GM21825 (cell line): Measurements from ENCODE around the gene MRPL42.
"Not testable (repeated sequence)": the region's sequence is repeated elsewhere in the genome, so short reads cannot be mapped to it uniquely, and the experiment has no call there.

Experiments used
- ATAC-seq: cut with Tn5 transposase; IDR thresholded peaks from one replicate; pipeline ENCODE4 v1.9.1; 2021; ENCODE audit warnings: mild to moderate bottlenecking, moderate library complexity; ENCODE audit not compliant: unreplicated experiment

MRPL42 gene

DNA sequence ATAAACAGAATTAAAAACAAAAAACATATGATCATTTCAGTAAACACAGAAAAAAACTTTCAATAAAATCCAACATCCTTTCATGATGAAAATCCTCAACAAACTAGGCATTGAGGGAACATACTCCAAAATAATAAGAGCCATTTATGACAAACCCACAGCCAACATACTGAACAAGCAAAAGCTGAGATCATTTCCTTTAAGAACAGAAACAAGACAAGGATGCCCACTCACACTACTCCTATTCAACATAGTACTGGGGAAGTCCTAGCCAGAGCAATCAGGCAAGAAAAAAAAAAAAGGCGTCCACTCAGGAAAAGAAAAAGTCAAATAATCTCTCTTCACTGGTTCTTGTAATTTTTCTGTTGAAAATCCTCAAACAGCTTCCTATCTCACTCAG lies 30.1 kb downstream of the MRPL42 start:
- ATAC-seq, result no peak

DNA sequence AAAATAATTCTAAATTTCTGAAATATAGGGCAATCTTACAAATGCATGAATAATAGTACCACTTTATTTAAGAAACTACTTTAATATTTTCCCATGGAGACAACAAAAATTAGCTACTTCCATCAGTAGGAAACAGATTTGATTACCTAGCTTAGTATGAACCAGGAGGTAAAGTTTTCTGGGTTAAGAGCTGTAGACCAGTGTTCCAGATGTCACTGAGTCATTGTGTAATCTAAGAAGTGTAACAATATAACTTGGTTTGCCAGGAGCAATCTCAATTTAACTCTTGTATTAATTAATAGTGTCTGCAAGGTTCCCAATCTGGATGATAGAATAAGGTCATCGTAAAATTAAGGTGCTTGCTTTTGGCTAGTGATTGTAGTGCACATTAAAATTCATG lies 31.5 kb downstream of the MRPL42 start:
- not testable (repeated sequence) for ATAC-seq

GRCh38 chr12:93500201-93500600 lies 32.9 kb downstream of the MRPL42 start:
- no peak for ATAC-seq

- no peak for ATAC-seq
These were observed 33.4 kb downstream of the MRPL42 start for GRCh38 chr12:93500667-93501066.

DNA sequence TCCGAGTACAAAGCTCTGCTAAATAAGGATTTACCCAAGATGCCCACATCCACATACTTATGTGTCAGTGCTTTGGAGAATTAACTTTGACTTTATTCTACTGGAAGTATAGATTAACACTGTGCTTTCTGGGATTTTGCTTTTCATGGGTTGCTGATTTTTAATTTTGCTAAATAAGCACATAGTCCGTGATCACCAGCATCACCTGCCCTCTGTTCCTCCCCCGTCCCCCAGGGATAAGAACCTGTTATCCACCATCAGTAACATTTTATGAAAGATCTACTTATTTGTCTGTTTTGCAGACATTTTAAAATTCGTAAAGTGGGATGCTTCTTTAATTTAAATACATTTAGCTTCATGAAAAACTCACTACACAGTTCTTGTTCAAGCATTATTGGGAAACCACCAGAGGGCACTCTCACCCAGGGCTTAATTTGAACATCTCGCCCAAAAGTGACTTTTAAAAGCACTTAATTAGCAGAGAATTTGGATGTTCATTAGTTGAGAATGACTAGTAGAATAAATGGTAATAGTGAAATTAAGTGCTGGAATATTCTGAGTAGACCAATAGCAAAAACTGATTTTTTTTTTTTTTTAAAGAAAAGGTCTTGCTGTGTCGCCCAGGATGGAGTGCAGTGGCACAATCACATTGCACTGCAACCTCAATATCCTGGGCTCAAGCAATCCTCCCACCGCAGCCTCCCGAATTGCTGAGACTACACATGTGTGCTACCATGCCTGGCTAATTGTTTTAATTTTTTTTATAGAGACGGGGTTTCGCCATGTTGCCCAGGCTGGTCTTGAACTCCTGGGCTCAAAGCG lies 35.7 kb downstream of the MRPL42 start:
- ATAC-seq, result no peak

- no peak for ATAC-seq
These were observed 39.9 kb downstream of the MRPL42 start for GRCh38 chr12:93507165-93507564.

DNA sequence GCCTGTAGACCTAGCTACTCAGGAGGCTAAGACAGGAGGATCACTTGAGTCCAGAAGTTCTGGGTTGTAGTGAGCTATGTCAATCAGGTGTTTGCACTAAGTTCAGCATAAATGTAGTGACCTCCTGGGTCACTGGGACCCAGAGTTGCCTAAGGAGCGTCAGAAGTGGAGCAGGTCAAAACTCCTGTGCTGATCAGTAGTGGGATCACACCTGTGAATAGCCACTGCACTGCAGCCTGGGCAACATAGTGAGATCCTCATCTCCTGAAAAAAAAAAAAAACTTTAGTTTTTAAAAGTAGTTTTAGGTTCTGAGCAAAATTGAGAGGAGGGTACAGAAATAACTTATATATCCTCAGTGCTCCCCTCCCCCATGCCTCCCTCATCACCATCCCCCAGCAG lies 42.2 kb downstream of the MRPL42 start:
- no peak for ATAC-seq

DNA sequence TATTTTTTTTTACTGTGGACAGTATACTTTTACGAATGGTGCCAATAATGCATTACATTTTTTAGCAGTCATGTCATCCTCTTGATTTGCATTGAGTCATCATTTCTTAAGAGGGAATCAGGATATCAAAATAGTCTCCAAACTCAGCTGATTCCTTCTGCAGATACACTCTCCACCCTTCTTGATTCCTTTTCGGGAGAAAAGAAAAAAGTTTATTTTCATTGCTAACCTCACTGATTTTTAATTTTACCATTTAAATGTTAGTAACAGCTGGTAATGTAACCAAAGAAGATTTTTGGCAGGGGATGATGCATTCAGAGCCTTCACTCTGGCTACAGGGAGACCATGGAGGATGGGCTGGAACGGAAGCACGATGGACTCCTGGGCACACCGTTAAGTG lies 47.5 kb downstream of the MRPL42 start:
- ATAC-seq, result no peak

- no peak for ATAC-seq
These were observed 51.4 kb downstream of the MRPL42 start for GRCh38 chr12:93518725-93519124.

- no peak for ATAC-seq
These were observed 52.5 kb downstream of the MRPL42 start for GRCh38 chr12:93519859-93520258.

DNA sequence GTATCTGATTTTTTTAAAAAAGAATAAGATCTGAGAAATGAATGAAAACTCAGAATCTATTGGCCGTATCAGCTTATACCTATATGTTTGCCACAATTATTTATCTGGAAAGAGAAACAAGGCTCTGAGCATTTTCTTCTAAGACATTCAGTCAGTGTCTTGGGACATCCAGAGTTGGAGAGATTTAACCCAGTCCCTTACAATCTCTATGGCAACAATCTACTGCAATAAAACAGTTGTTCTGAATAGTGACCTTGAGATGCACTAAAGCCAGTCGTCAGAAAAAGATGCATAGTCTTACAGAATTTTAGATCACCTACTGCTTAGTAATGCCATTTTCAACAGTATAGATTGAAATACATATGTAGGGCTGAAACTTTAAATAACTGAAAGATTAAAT lies 53.1 kb downstream of the MRPL42 start:
- no peak for ATAC-seq

DNA sequence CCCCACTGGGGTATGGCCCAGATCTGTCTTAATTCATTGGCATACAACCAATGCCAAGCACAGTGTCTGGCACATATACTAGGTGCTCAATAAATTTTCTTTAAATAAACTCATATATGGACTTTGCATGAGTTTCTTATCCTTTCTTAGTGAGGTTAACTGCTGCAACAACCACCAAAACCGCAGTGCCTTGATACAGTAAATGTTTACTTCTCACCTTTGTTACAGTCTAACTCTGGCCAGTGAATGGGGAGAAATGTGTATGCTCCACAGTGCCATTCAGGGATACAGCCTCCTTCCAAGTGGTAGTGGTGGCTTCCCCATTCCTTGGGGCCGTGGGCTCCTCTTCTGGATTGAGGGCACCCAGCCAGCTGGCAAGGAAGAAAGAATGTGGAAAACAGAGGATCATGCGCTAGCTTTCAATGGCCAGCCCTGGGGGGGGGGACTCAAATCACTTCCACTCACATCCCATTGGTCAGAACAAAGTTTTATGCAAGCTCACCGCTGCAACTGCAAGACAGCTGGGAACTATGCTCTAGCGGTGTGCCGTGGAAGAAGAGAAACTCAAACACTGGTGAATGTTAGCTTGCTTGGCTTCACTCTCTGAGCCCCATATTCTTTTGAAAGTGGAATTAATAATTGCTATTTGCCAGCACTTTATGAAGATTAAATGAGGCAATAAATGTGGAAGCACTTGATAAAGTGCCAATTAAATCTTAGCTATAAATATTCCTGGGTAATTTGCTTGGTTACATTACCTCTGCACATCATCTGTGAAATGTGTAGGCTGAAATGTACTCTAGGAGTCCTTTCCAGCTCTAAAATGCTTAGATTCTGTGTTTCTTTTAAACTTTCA lies 54.1 kb downstream of the MRPL42 start:
- no peak for ATAC-seq

GRCh38 chr12:93524386-93525133 lies 57.2 kb downstream of the MRPL42 start:
- no peak for ATAC-seq

DNA sequence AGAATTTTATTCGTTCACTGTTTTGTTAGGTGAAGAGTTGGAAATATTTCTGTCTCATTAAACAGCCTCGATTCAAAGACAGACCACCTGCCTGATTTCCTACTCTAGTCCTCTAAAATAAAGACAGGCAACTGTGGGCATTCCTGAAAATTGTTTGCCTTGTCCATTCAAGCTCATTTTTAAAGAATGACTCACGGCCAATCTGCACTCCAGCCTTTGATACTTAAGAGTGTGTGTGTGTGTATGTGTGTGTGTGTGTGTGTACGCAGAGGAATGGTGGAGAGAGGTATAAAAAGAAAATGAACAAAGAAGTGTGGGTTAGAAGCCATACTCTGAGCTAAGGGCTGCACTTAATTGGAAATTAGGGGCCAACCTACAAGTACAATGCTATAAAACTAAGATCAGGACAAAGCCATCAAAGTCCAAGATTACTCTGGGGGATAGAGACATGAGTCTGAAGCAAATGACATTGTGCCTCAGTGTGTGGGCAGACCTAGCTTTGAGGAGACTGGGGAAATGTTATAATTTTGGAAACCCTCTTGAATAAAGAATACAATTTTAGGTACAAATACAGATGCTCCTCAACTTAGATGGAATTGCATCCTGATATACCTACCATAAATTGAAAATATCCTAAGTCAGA lies 59.6 kb downstream of the MRPL42 start:
- ATAC-seq, result no peak

DNA sequence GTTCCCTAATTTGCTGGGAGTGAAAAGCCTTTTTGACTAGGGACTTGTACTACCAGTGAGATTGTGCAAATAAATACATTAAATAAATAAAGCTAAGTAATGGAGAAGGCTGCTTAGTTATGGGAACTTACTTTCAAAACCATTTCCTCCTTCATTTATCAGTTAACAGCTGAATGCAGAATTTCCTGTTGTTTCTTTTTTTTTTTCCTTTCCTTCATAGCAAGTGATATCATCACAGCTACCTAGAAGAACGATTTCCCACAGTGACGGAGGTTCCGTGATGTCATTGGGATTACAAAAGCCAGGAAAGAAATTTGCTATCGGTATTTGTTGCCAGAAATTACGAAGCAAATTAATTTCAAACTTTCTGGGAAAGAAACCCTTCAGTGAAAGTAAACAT lies 63.0 kb downstream of the MRPL42 start:
- no peak for ATAC-seq

DNA sequence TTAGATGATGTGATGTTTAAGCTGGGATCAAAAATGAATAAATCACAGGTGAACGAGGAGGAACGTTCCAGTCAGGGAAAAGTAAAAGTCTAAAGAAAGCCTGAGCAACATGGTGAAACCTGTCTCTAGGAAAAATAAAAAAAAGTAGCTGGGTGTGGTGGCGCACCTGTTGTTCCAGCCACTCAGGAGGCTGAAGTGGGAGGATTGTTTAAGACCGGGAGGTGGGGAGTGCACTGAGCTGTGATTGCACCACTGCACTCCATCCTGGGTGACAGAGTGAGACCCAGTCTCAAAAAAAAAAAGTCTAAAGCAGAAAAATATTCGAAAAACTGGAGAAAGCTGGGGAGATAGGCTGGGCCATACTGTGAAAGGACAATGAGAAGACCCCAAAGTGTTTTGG lies 66.0 kb downstream of the MRPL42 start:
- ATAC-seq, result no peak

- ATAC-seq, result peak; percentile 31
These were observed 68.9 kb downstream of the MRPL42 start for GRCh38 chr12:93536111-93536765.

DNA sequence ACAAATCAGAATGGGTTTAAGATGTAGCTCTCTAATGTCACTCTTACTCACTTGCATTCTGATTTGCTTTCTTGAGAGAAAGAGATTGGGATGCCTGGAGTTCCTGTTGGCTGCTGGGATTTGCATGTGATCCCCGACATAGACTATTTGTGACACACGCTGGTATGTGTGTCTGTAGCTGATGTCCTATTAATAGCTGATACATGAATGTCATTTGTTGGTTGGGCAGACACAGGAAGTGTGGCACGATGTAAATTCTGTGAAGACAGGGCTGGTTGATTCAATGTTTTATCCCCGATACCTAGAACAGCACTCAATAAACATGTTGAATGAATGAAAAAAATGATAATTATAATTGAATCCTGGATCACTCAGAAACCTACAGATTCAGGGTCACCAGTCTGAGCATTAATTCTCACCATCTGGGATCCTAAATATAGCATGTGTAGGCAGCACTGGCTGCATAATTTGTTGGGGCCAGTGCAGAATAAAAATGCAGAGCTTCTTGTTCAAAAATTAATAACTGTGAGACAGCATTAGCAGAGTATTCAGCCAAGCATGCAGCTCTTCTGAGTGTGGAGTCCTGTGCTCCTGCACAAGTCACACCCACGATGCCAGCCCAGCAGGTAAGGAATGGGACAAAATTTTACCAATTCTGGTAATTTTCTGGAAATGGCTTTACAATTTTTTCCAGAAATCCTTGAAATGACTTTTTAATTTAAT lies 69.6 kb downstream of the MRPL42 start:
- ATAC-seq, result peak; percentile 93

DNA sequence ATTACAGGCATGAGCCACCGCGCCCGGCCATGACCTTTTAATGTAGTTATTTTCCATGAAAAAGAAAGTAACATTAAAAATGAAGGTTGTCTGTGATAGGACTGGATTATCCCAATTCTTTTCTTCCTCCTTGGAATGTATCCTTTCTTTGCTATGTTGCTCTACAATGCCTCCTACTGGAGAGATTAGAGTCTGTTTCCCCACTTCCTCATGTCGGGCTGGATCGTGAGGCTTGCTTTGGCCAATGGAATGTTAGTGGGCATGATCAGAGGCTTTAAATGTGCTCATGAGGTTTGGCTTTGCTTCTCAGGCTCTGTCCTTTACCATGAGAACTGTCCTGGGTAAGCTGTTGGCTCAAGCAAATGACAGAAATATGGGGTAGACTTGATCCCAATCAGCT lies 70.5 kb downstream of the MRPL42 start:
- no peak for ATAC-seq

DNA sequence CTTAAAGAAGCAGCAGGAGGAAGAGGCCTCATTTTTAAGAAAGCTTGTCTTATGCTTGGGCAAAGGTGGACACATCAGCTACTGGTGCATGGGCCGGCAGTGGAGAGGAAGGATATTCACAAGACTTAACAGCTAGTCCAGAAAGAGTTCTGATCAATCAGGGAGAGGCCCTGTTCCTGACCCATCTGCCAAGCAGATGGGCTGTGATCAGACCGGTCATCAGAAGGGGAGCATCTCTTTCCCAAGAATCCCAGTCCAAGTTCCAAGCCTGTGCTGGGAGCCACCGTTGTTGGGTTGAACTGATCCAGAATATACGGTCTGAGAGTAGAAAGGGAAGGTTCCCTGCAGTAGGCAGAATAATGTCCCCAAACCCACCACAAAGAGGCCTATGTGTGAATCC lies 72.5 kb downstream of the MRPL42 start:
- ATAC-seq, result no peak
